ENCODE data around the gene NANOGP8. TPM values are rescaled to one million over a fixed set of nuclear protein-coding genes. Genes with fewer than 3 reads are reported as not detected.
"Not testable (repeated sequence)": the region's sequence is repeated elsewhere in the genome, so short reads cannot be mapped to it uniquely, and the experiment has no call there.

The NANOGP8 gene
- total and polyA plus RNA-seq, 4 donors = 0.61 to 1.0 TPM; not detected in 2

- H3K36me3 ChIP-seq (ENCODE audit: control insufficient read depth, insufficient read depth, low read length); H3K27ac ChIP-seq (ENCODE audit: low read depth, low read length); H3K27me3 ChIP-seq (ENCODE audit: control insufficient read depth, insufficient read depth, low read length); H3K4me1 ChIP-seq (ENCODE audit: control insufficient read depth, insufficient read depth, low read length); H3K9me3 ChIP-seq (ENCODE audit: control insufficient read depth, insufficient read depth, low read length); H3K4me3 ChIP-seq (ENCODE audit: low read depth, low read length); DNase-seq (ENCODE audit: low read depth in 4 of 6, low spot score in 6 of 6): not testable (repeated sequence)
- 95% methylated on average over 43 of the region's 45 CpGs for WGBS (ENCODE audit: insufficient coverage)
Observed at GRCh38 chr15:35081626-35082365, 3.3 kb downstream of the NANOGP8 start.

- no peaks in the 10 kb centered on the region for H3K27me3 ChIP-seq (ENCODE audit: control insufficient read depth, insufficient read depth, low read length)
- no peaks in the 10 kb centered on the region for H3K9me3 ChIP-seq (ENCODE audit: control insufficient read depth, insufficient read depth, low read length)
- H3K27ac ChIP-seq (ENCODE audit: low read depth, low read length) = no peak overlapping the region
- H3K36me3 ChIP-seq (ENCODE audit: control insufficient read depth, insufficient read depth, low read length) = peaks cover 8% of the 10 kb centered on the region
- no peaks in the 10 kb centered on the region for H3K4me1 ChIP-seq (ENCODE audit: control insufficient read depth, insufficient read depth, low read length)
- 80% methylated on average over 1 of the region's 2 CpGs for WGBS (ENCODE audit: insufficient coverage)
- H3K4me3 ChIP-seq (ENCODE audit: low read depth, low read length) = no peak overlapping the region
- no peak for DNase-seq (ENCODE audit: low read depth in 4 of 6, low spot score in 6 of 6)
Observed at GRCh38 chr15:35080226-35080625, 4.9 kb downstream of the NANOGP8 start.

GRCh38 chr15:35078221-35078915, 6.7 kb downstream of the NANOGP8 start:
- Histone ChIP-seq H3K27ac (ENCODE audit: low read depth, low read length) (no peak overlapping the region), H3K4me1 (ENCODE audit: control insufficient read depth, insufficient read depth, low read length) (no peaks in the 10 kb centered on the region), H3K27me3 (ENCODE audit: control insufficient read depth, insufficient read depth, low read length) (no peaks in the 10 kb centered on the region), H3K9me3 (ENCODE audit: control insufficient read depth, insufficient read depth, low read length) (no peaks in the 10 kb centered on the region), H3K36me3 (ENCODE audit: control insufficient read depth, insufficient read depth, low read length) (peaks cover 8% of the 10 kb centered on the region), H3K4me3 (ENCODE audit: low read depth, low read length) (no peak overlapping the region)
- 56% methylated on average over 3 of the region's 6 CpGs for WGBS (ENCODE audit: insufficient coverage)
- peak; percentile 15 to 89 (median 25) for DNase-seq (ENCODE audit: low read depth in 4 of 6, low spot score in 6 of 6)

GRCh38 chr15:35071106-35071505, 14.0 kb downstream of the NANOGP8 start:
- no peak for DNase-seq (ENCODE audit: low read depth in 4 of 6, low spot score in 6 of 6)
- H3K4me1 ChIP-seq (ENCODE audit: control insufficient read depth, insufficient read depth, low read length) = no peaks in the 10 kb centered on the region
- no peaks in the 10 kb centered on the region for H3K36me3 ChIP-seq (ENCODE audit: control insufficient read depth, insufficient read depth, low read length)
- H3K4me3 ChIP-seq (ENCODE audit: low read depth, low read length) = no peak overlapping the region
- H3K27ac ChIP-seq (ENCODE audit: low read depth, low read length) = no peak overlapping the region
- WGBS (ENCODE audit: insufficient coverage) = 94% methylated on average over 11 of the region's 13 CpGs
- no peaks in the 10 kb centered on the region for H3K27me3 ChIP-seq (ENCODE audit: control insufficient read depth, insufficient read depth, low read length)
- no peaks in the 10 kb centered on the region for H3K9me3 ChIP-seq (ENCODE audit: control insufficient read depth, insufficient read depth, low read length)

- H3K4me3 ChIP-seq (ENCODE audit: low read depth, low read length) = no peak overlapping the region
- no peak overlapping the region for H3K27ac ChIP-seq (ENCODE audit: low read depth, low read length)
- DNase-seq (ENCODE audit: low read depth in 4 of 6, low spot score in 6 of 6) = peak in 1 of 6 donors; percentile 53
- H3K27me3 ChIP-seq (ENCODE audit: control insufficient read depth, insufficient read depth, low read length) = no peaks in the 10 kb centered on the region
- no peaks in the 10 kb centered on the region for H3K9me3 ChIP-seq (ENCODE audit: control insufficient read depth, insufficient read depth, low read length)
- WGBS (ENCODE audit: insufficient coverage) = 80% methylated on average over 3 of the region's 6 CpGs
- H3K36me3 ChIP-seq (ENCODE audit: control insufficient read depth, insufficient read depth, low read length) = no peaks in the 10 kb centered on the region
- no peaks in the 10 kb centered on the region for H3K4me1 ChIP-seq (ENCODE audit: control insufficient read depth, insufficient read depth, low read length)
Observed at GRCh38 chr15:35068846-35069475, 16.1 kb downstream of the NANOGP8 start.

GRCh38 chr15:35067496-35068347, 17.4 kb downstream of the NANOGP8 start:
- H3K36me3 ChIP-seq (ENCODE audit: control insufficient read depth, insufficient read depth, low read length) = no peaks in the 10 kb centered on the region
- H3K4me1 ChIP-seq (ENCODE audit: control insufficient read depth, insufficient read depth, low read length) = no peaks in the 10 kb centered on the region
- H3K4me3 ChIP-seq (ENCODE audit: low read depth, low read length) = no peak overlapping the region
- peak in 2 of 6 donors; percentile 15 to 33 for DNase-seq (ENCODE audit: low read depth in 4 of 6, low spot score in 6 of 6)
- H3K9me3 ChIP-seq (ENCODE audit: control insufficient read depth, insufficient read depth, low read length) = no peaks in the 10 kb centered on the region
- peak overlapping the region; percentile 40 for H3K27ac ChIP-seq (ENCODE audit: low read depth, low read length)
- no peaks in the 10 kb centered on the region for H3K27me3 ChIP-seq (ENCODE audit: control insufficient read depth, insufficient read depth, low read length)
- 70% methylated on average over 2 of the region's 10 CpGs for WGBS (ENCODE audit: insufficient coverage)

DNA sequence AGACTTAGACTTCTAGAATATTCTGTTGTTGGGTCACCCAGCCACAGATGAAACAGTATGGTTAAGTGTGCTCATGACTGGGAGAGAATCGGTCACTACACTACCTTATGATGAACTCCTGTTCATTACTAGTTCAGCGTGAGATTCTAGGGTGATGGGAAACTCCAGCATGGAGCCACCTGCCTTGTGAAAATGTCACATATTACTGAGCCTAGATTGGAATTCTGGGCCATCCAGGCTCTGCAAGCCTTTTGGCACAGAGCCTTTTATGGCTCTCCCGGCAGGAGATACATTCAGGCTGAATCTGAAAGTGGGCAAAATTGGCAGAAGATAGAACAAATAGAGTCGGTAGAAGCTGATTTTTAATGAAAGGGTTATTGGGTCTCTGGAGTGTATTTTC, 19.0 kb downstream of the NANOGP8 start:
- no peak overlapping the region for H3K27ac ChIP-seq (ENCODE audit: low read depth, low read length)
- H3K4me3 ChIP-seq (ENCODE audit: low read depth, low read length) = no peak overlapping the region
- H3K27me3 ChIP-seq (ENCODE audit: control insufficient read depth, insufficient read depth, low read length) = no peaks in the 10 kb centered on the region
- 80% methylated on average over 1 of the region's 4 CpGs for WGBS (ENCODE audit: insufficient coverage)
- no peaks in the 10 kb centered on the region for H3K9me3 ChIP-seq (ENCODE audit: control insufficient read depth, insufficient read depth, low read length)
- H3K36me3 ChIP-seq (ENCODE audit: control insufficient read depth, insufficient read depth, low read length) = no peaks in the 10 kb centered on the region
- H3K4me1 ChIP-seq (ENCODE audit: control insufficient read depth, insufficient read depth, low read length) = no peaks in the 10 kb centered on the region
- peak in 2 of 6 donors; percentile 3 to 36 for DNase-seq (ENCODE audit: low read depth in 4 of 6, low spot score in 6 of 6)

GRCh38 chr15:35064576-35065190, 20.4 kb downstream of the NANOGP8 start:
- no peaks in the 10 kb centered on the region for H3K9me3 ChIP-seq (ENCODE audit: control insufficient read depth, insufficient read depth, low read length)
- H3K4me1 ChIP-seq (ENCODE audit: control insufficient read depth, insufficient read depth, low read length) = no peaks in the 10 kb centered on the region
- H3K36me3 ChIP-seq (ENCODE audit: control insufficient read depth, insufficient read depth, low read length) = no peaks in the 10 kb centered on the region
- DNase-seq (ENCODE audit: low read depth in 4 of 6, low spot score in 6 of 6) = no peak
- no peaks in the 10 kb centered on the region for H3K27me3 ChIP-seq (ENCODE audit: control insufficient read depth, insufficient read depth, low read length)
- WGBS (ENCODE audit: insufficient coverage) = 100% methylated on average over 1 of the region's 8 CpGs
- H3K27ac ChIP-seq (ENCODE audit: low read depth, low read length) = no peak overlapping the region
- H3K4me3 ChIP-seq (ENCODE audit: low read depth, low read length) = no peak overlapping the region

- H3K36me3 ChIP-seq (ENCODE audit: control insufficient read depth, insufficient read depth, low read length) = no peaks in the 10 kb centered on the region
- H3K9me3 ChIP-seq (ENCODE audit: control insufficient read depth, insufficient read depth, low read length) = no peaks in the 10 kb centered on the region
- no CpG with 5 or more reads among the region's 1 CpG for WGBS (ENCODE audit: insufficient coverage)
Observed at GRCh38 chr15:35062738-35063099, 22.4 kb downstream of the NANOGP8 start.

More at GRCh38 chr15:35062738-35063099, 22.4 kb downstream of the NANOGP8 start:
- DNase-seq (ENCODE audit: low read depth in 4 of 6, low spot score in 6 of 6) = no peak
- Histone ChIP-seq H3K27me3 (ENCODE audit: control insufficient read depth, insufficient read depth, low read length) (no peaks in the 10 kb centered on the region), H3K4me1 (ENCODE audit: control insufficient read depth, insufficient read depth, low read length) (no peaks in the 10 kb centered on the region), H3K27ac (ENCODE audit: low read depth, low read length) (no peak overlapping the region), H3K4me3 (ENCODE audit: low read depth, low read length) (no peak overlapping the region)
